Testis (tissue), 2 donors: Measurements from ENCODE around the gene DPYD.

ENCODE experiments used
- CTCF ChIP-seq, 3 experiments: fragments of 450-650 bp in 2 of 3; fragments of 200-600 bp in 1 of 3; sonication (generic) in 1 of 3; IDR thresholded peaks; one replicate each; pipeline ENCODE4 v1.5.1; 2016 to 2019; ENCODE audit warnings: antibody characterized with exemption in 3 of 3, mild to moderate bottlenecking in 2 of 3, moderate library complexity in 1 of 3
- POLR2A ChIP-seq: fragments of 450-650 bp; IDR thresholded peaks from one replicate; pipeline ENCODE4 v1.6.1; 2017; ENCODE audit warnings: antibody characterized with exemption, mild to moderate bottlenecking, moderate library complexity

- TF ChIP-seq CTCF (IDR thresholded peaks at IDR 0.05) (peak in 1 of 3 experiments; percentile 50), POLR2A (no peak)
Measured at GRCh38 chr1:97243973-97244560, 676.8 kb downstream of the DPYD start.
